Brain microvascular endothelial cell (primary cell): ENCODE results near the gene MAPK4.

Experiments used
- DNase-seq: peaks from one replicate; pipeline ENCODE4 v3.0.0-alpha.2; 2020
- H3K27ac ChIP-seq: fragments of 250-450 bp; sonication (Bioruptor Pico); 2 replicates; pipeline ENCODE4 v1.5.1; 2020; ENCODE audit warnings: mild to moderate bottlenecking, moderate library complexity
- H3K27me3 ChIP-seq: fragments of 250-450 bp; sonication (Bioruptor Pico); replicated peaks from 2 replicates; pipeline ENCODE4 v1.5.1; 2020; ENCODE audit warnings: mild to moderate bottlenecking
- H3K36me3 ChIP-seq: fragments of 250-450 bp; sonication (Bioruptor Pico); replicated peaks from 2 replicates; pipeline ENCODE4 v1.5.1; 2020; ENCODE audit warnings: mild to moderate bottlenecking
- H3K4me3 ChIP-seq: 2 replicates; pipeline ENCODE4 v1.5.1; 2011; ENCODE audit warnings: low read depth, mild to moderate bottlenecking, control low read depth, low read length, moderate library complexity
- CTCF ChIP-seq: IDR thresholded peaks from 2 replicates; pipeline ENCODE4 v1.5.1; 2011; ENCODE audit warnings: low read depth, mild to moderate bottlenecking, moderate library complexity, low read length, control low read depth, inconsistent platforms; ENCODE audit errors: missing control alignments
- in situ Hi-C: cut with HindIII; loops from 2 replicates; pipeline ENCODE4 v1.10.0; 2017; ENCODE audit warnings: low sequenced_read_pairs, low pct_ligation_motif_present

The MAPK4 gene

GRCh38 chr18:50696436-50696835, 136.5 kb downstream of the MAPK4 start:
- Histone ChIP-seq H3K4me3 (no peak overlapping the region), H3K27me3 (no peaks in the 10 kb centered on the region), H3K27ac (no peak overlapping the region), H3K36me3 (no peaks in the 10 kb centered on the region)
- DNase-seq = no peak
- in situ Hi-C loops = no loop called here
- TF ChIP-seq CTCF = no peak

- Histone ChIP-seq H3K36me3 (no peaks in the 10 kb centered on the region), H3K27me3 (no peaks in the 10 kb centered on the region), H3K27ac (no peak overlapping the region), H3K4me3 (no peak overlapping the region)
- in situ Hi-C loops = no loop called here
- no peak for TF ChIP-seq CTCF
- DNase-seq = no peak
Measured at GRCh38 chr18:50696929-50697328, 137.0 kb downstream of the MAPK4 start.

- no peak for DNase-seq
- H3K36me3 ChIP-seq = no peaks in the 10 kb centered on the region
- no peaks in the 10 kb centered on the region for H3K27me3 ChIP-seq
- TF ChIP-seq CTCF = no peak
- in situ Hi-C loops = no loop called here
- no peak overlapping the region for H3K4me3 ChIP-seq
- H3K27ac ChIP-seq = no peak overlapping the region
Measured at GRCh38 chr18:50697509-50697908, 137.6 kb downstream of the MAPK4 start.

- no peak for DNase-seq
- no peaks in the 10 kb centered on the region for H3K27me3 ChIP-seq
- TF ChIP-seq CTCF = no peak
- no peak overlapping the region for H3K4me3 ChIP-seq
- in situ Hi-C loops = no loop called here
- H3K27ac ChIP-seq = no peak overlapping the region
- no peaks in the 10 kb centered on the region for H3K36me3 ChIP-seq
Measured at GRCh38 chr18:50700245-50701165, 140.6 kb downstream of the MAPK4 start.

DNA sequence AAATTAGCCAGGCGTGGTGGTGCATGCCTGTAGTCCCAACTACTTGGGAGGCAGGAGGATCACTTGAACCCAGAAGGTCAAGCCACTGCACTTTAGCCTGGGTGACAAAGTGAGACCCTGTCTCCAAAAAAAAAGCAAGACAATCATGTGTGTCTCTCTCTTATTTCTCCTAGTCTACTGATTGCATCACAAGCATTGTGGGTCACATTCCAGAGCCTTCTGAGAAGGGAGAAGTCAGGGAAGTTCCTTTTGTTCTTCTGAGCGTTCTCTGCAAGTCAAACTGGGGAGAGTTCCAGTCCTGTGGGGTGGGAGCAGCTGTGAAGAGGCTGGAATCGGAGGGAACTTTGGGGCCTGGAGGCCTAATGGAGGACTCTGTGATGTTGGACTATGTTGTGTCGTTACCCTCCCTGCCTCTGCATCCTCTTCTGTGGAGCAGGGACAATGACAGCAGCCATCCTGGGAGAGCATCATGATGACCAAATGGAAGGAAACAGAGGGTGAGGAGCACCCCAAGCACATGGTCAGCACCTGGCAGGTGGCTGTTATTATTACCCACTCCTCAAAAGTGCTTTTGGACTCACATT, 144.6 kb downstream of the MAPK4 start:
- in situ Hi-C loops = no loop called here
- no peak for DNase-seq
- H3K36me3 ChIP-seq = no peaks in the 10 kb centered on the region
- no peak overlapping the region for H3K4me3 ChIP-seq
- no peak for TF ChIP-seq CTCF
- H3K27ac ChIP-seq = no peak overlapping the region
- H3K27me3 ChIP-seq = no peaks in the 10 kb centered on the region
